IPS-11a (cell line): ENCODE results near the gene LEMD2.

Source experiments
- H3K4me3 ChIP-seq: one replicate; pipeline ENCODE4 v1.5.1; 2013; ENCODE audit warnings: low read depth, low read length, control low read depth

Gene LEMD2

GRCh38 chr6:33777398-33778388 is 11.2 kb downstream of the LEMD2 start:
- no peak overlapping the region for H3K4me3 ChIP-seq

GRCh38 chr6:33776764-33777163 is 12.2 kb downstream of the LEMD2 start:
- no peak overlapping the region for H3K4me3 ChIP-seq

- no peak overlapping the region for H3K4me3 ChIP-seq
Measured at GRCh38 chr6:33776186-33776585, 12.7 kb downstream of the LEMD2 start.

GRCh38 chr6:33774774-33775173 is 14.2 kb downstream of the LEMD2 start:
- no peak overlapping the region for H3K4me3 ChIP-seq

GRCh38 chr6:33772902-33773472 is 15.9 kb downstream of the LEMD2 start:
- H3K4me3 ChIP-seq = no peak overlapping the region

- no peak overlapping the region for H3K4me3 ChIP-seq
Measured at GRCh38 chr6:33772082-33772830, 16.7 kb downstream of the LEMD2 start.

GRCh38 chr6:33771146-33772081 is 17.5 kb downstream of the LEMD2 start:
- no peak overlapping the region for H3K4me3 ChIP-seq

GRCh38 chr6:33770833-33771145 is 18.1 kb downstream of the LEMD2 start:
- no peak overlapping the region for H3K4me3 ChIP-seq

GRCh38 chr6:33770124-33770832 is 18.7 kb downstream of the LEMD2 start:
- H3K4me3 ChIP-seq = no peak overlapping the region

- no peak overlapping the region for H3K4me3 ChIP-seq
Measured at GRCh38 chr6:33769248-33769821, 19.6 kb downstream of the LEMD2 start.

- H3K4me3 ChIP-seq = no peak overlapping the region
Measured at GRCh38 chr6:33768644-33769120, 20.2 kb downstream of the LEMD2 start.

GRCh38 chr6:33766921-33767907 is 21.7 kb downstream of the LEMD2 start:
- H3K4me3 ChIP-seq = no peak overlapping the region

GRCh38 chr6:33765368-33765767 is 23.6 kb downstream of the LEMD2 start:
- H3K4me3 ChIP-seq = no peak overlapping the region

- H3K4me3 ChIP-seq = no peak overlapping the region
Measured at GRCh38 chr6:33764036-33764435, 24.9 kb downstream of the LEMD2 start.

- H3K4me3 ChIP-seq = no peak overlapping the region
Measured at GRCh38 chr6:33763483-33763882, 25.4 kb downstream of the LEMD2 start.

GRCh38 chr6:33762713-33763112 is 26.2 kb downstream of the LEMD2 start:
- no peak overlapping the region for H3K4me3 ChIP-seq

GRCh38 chr6:33761922-33762629 is 26.9 kb downstream of the LEMD2 start:
- no peak overlapping the region for H3K4me3 ChIP-seq

GRCh38 chr6:33761581-33761921 is 27.4 kb downstream of the LEMD2 start:
- H3K4me3 ChIP-seq = no peak overlapping the region
